ENCODE measurements around the gene TBC1D8. TPM values are rescaled to one million over a fixed set of nuclear protein-coding genes. Genes with fewer than 3 reads are reported as not detected.

TBC1D8 gene
- total and polyA plus RNA-seq, 2 of the 13 experiments (the other 11 are each of a cell fraction or from before 2014, with no cell fraction given): 45.1 to 95.4 TPM

DNA sequence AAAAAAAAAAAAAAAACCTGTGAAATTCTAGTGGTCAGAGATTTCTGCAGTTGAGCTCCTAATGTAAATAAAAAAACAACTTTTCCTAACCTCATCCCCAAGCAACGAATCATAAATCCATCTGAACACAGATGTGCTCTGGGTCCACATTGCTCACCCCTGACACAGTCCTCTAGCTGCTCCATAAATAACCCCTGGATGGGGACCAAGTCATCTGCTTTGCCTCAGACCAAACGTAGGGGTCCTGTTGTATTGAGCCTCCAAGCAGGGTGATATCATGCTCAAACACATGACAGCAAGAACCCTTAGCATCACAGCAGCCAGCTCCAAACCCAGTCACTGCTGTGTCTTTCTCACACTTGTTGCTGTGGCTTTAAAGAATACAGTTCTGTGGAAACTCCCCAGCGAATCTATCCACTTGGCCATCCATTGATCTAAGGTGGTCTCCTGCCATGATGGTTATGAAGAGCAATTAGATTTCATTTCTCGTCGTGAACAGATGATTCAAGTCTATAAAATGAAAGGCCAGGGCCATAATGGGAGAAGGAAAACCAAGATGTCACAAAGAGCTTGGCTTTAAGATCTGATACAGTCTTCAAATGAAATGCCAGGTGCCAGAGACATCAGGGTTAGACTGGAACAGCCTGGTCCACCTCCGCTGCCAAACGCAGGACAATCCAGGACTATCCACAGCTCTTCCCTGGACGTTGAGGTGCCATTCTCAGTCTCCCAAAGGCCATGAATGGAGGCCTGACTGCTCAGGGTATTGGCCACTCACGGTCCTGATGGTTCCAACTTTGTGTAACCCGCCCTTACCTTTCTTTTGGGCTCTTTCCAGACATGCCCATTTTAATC, 39.0 kb downstream of the TBC1D8 start:
- Histone ChIP-seq H3K4me2 (ENCODE audit: low read depth, low read length) (peak overlapping the region; percentile 7; the same call in 1 of the 2 replicates), H3K9ac (ENCODE audit: insufficient read depth, low read depth, low read length) (no peak overlapping the region), H4K20me1 (ENCODE audit: insufficient read depth, low read length) (peaks cover 26% of the 10 kb centered on the region), H3K4me1 (ENCODE audit: insufficient read depth, low read length) (peaks cover 97% of the 10 kb centered on the region), H3K36me3 (replicated peaks in 1 of 2; ENCODE audit: control insufficient read depth in 1 of 2, insufficient read depth in 2 of 2, low read length in 2 of 2) (peaks cover 0 to 7% of the 10 kb centered on the region in 2 experiments; a peak in 2 of 5 replicates), H2AFZ (ENCODE audit: low read length) (no peak overlapping the region), H3K27ac (ENCODE audit: extremely low read length, insufficient read depth, low read length) (peak overlapping the region; percentile 100), H3K9me3 (ENCODE audit: low read length) (no peaks in the 10 kb centered on the region), H3K4me3 (replicated peaks in 1 of 3; ENCODE audit: insufficient read depth in 1 of 3, low read depth in 2 of 3, low read length in 3 of 3) (no peak overlapping the region), H3K79me2 (ENCODE audit: insufficient read depth, low read length) (peaks cover 93% of the 10 kb centered on the region), H3K27me3 (ENCODE audit: control insufficient read depth in 1 of 2, insufficient read depth in 2 of 2, low read length in 2 of 2) (no peaks in the 10 kb centered on the region)
- intact Hi-C loops (cut with micrococcal nuclease; ENCODE audit: unreplicated experiment): loop anchor here (2.0 kb wide), 1 partner anchor 37 kb away; no protein-coding TSS in a partner anchor
- CTCF ChIA-PET (ENCODE audit: low intra/inter-chr PET ratio, low total read pairs): no interaction called here
- BruUV-seq (replicated peaks): no TSS peak
- in situ Hi-C loops (cut with HindIII; ENCODE audit: extremely low pct_ligation_motif_present, low pct_unique_long_range_greater_than_20kb): no loop called here
- FAIRE-seq: no peak
- 80% methylated on average over 10 of the region's 10 CpGs for WGBS (ENCODE audit: low lambda C conversion rate)
- DNase-seq (ENCODE audit: low spot score): peak; percentile 52
- POLR2A ChIA-PET: no interaction called here
- ATAC-seq: peak; percentile 18; the same call in 1 of the 3 replicates
- TF ChIP-seq FOXA3 (CRISPR knock-in tag; IDR thresholded peaks at IDR 0.05) (0 out of 2 replicates have a peak, but pooled peaks have one; percentile 5), TBX3 (IDR thresholded peaks at IDR 0.05; ENCODE audit: borderline replicate concordance) (no peak), KDM3A (CRISPR knock-in tag; IDR thresholded peaks at IDR 0.05; ENCODE audit: low read depth) (no peak), RARA (CRISPR knock-in tag; IDR thresholded peaks at IDR 0.05) (peak; percentile 45), ARID3A (IDR thresholded peaks at IDR 0.05; ENCODE audit: low read depth, low read length) (peak; percentile 26; the same call in 1 of the 2 replicates), ZNF326 (CRISPR knock-in tag; IDR thresholded peaks at IDR 0.05; ENCODE audit: borderline replicate concordance) (no peak), CHD2 (IDR thresholded peaks at IDR 0.05; ENCODE audit: low read depth, low read length) (no peak), MIER2 (CRISPR knock-in tag; IDR thresholded peaks at IDR 0.05) (no peak), PPARG (CRISPR knock-in tag; conservative IDR thresholded peaks at IDR 0.05) (peak; percentile 74), MED1 (CRISPR knock-in tag; IDR thresholded peaks at IDR 0.05) (peak; percentile 33; the same call in 1 of the 2 replicates), ZNF644 (CRISPR knock-in tag; IDR thresholded peaks at IDR 0.05; ENCODE audit: low read depth) (0 out of 2 replicates have a peak, but pooled peaks have one; percentile 9), SMC3 (IDR thresholded peaks at IDR 0.05; ENCODE audit: low read length) (peak; percentile 5; the same call in 1 of the 2 replicates), ZHX2 (IDR thresholded peaks at IDR 0.05; ENCODE audit: low read depth) (no peak), ZHX2 (CRISPR knock-in tag; IDR thresholded peaks at IDR 0.05; ENCODE audit: borderline replicate concordance) (no peak), RXRB (CRISPR knock-in tag; IDR thresholded peaks at IDR 0.05; ENCODE audit: borderline replicate concordance) (peak; percentile 75; the same call in 1 of the 2 replicates)
- TF ChIP-seq, protein P1, sequence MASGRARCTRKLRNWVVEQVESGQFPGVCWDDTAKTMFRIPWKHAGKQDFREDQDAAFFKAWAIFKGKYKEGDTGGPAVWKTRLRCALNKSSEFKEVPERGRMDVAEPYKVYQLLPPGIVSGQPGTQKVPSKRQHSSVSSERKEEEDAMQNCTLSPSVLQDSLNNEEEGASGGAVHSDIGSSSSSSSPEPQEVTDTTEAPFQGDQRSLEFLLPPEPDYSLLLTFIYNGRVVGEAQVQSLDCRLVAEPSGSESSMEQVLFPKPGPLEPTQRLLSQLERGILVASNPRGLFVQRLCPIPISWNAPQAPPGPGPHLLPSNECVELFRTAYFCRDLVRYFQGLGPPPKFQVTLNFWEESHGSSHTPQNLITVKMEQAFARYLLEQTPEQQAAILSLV (CRISPR knock-in tag; IDR thresholded peaks at IDR 0.05; ENCODE audit: borderline replicate concordance): no peak

Data from HepG2 (cell line).